ENCODE measurements around the gene ADH6.
"Not testable (repeated sequence)": the region's sequence is repeated elsewhere in the genome, so short reads cannot be mapped to it uniquely, and the experiment has no call there.

ADH6 gene

DNA sequence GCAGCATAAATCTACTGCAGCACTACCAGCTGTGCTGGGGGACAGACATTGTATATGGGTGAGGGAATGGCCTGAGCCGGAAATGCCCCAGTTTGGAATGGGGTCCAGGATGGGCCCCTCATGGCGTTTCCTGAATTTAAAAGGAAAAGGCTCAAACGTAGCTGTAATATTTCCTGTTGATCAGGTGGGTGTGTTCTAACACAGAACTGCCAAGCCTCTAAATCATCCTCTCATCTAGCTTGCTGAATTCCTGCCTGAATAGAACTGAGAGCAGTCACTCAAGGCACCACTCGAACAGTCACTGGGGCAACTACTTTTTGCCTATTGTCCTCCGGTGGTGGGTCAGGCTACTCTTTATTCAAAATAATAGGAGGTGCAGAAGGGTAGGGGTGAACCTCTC is 28.7 kb downstream of the ADH6 start:
- no peak for DNase-seq (ENCODE audit: low spot score)

DNA sequence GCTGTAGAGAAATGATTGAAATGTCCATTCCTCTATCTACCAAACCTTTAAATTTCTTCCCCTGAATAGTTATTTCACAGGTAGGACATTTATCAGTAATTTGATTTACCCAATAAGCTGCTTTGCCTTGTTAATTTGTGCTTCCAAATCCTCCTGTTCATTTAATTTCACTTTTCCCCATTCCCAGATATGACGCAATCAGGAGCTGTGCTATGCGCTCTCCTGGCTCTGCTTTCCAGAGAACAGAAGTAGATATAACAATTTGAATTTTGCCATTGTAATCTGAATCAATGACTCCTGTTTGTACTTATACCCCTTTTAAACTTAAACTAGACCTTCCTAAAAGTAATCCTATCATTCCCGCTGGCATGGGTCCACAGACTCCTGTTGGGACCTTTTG is 29.1 kb downstream of the ADH6 start:
- not testable (repeated sequence) for DNase-seq (ENCODE audit: low spot score)

DNA sequence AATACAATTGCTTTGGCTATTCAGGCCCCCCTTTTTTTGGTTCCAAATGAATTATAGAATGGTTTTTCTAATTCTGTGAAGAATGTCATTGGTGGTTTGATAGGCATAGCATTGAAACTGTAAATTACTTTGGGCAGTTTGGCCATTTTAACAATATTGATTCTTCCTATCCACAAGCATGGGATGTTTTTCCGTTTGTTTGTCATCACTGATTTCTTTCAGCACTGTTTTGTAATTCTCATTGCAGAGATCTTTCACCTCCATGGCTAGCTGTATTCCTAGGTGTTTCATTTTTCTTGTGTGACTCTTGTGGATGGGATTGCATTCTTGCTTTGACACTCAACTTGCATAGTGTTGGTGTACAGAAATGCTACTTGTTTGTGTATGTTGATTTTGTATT is 33.0 kb downstream of the ADH6 start:
- no peak for DNase-seq (ENCODE audit: low spot score)

DNA sequence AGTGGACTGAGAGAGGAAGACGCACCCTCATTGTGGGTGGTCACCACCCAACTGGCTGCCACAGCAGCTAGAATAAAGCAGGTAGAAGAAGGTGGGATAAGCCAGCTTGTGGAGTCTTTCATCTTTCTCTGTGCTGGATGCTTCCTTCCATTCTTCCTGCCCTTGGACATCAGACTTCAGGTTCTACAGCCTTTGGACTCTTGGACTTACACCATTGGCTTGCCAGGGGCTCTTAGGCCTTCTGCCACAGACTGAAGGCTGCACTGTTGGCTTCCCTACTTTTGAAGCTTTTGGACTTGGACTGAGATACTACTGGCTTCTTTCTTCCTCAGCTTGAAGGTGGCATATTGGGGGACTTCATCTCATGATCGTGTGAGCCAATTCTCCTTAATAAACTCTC is 33.5 kb downstream of the ADH6 start:
- DNase-seq (ENCODE audit: low spot score): no peak

DNA sequence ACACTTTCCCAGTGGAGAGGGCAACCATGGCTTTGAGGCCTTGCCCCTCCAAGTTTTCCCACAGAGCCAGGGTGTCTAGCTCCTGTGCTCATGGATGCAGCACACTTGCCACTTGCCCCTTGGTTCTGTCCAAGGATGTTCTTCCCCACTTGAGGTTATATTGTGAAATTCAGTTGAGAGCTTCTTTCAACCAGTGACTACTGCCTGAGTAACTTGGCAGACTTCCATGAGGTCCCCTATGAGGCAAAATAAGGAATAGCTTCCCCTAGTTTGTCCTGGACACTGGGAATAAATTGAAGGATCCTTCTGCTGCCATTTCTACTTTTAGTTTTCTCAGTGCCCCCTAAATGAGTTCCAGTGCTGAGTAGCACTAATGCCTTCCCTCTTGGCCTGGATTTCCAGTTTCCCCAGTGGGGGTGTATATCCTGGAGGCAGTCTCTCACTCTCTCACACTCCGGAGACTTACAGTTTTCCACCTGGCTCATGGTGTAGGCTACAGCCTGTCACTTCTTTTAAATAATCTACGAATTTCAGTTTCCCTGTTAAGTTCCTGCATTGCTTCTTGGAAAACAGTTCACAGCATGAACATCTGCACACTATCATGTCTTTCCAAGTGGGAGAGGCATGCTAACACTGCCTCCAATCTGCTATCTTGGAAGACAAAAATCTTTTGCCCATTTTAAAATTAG is 38.5 kb downstream of the ADH6 start:
- no peak for DNase-seq (ENCODE audit: low spot score)

DNA sequence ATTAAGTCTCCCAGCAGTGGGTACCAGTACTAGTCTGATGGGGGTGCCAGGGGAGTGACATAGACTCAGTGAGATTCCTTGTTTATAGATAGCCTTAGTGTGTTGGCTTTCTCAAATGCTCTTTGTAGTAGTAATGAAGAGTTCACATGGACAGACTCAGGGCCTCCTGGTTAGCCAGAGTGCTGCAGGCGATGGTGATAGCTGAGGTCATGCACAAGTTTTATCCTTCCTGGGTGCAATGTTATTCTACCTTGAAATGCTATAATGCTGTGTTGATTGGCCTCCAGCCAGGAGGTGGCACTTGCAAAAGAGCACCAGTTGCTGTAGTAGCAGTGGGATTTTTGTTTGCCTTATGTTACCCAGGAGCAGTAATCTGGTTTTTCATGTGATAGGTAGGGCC is 39.4 kb downstream of the ADH6 start:
- no peak for DNase-seq (ENCODE audit: low spot score)

DNA sequence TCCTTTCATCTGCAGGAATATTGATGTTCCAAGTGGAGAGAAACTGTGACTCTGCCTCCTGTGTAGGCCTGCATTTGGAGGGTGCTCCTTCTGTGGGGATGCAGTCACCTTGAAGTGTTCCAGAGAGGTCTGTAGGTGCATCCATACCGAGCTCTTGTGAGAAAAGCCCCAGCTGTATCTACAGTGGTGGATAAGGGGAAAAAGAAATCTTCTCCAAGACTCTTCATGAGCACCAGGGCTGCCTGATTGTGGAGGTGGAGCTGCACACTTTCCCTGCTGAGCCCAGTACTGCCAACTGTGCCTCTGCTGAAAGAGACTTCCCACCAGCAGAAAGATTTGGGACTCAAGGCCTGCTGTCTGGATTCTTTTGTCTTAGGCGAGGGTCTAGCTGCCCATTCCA is 39.9 kb downstream of the ADH6 start:
- DNase-seq (ENCODE audit: low spot score): no peak

DNA sequence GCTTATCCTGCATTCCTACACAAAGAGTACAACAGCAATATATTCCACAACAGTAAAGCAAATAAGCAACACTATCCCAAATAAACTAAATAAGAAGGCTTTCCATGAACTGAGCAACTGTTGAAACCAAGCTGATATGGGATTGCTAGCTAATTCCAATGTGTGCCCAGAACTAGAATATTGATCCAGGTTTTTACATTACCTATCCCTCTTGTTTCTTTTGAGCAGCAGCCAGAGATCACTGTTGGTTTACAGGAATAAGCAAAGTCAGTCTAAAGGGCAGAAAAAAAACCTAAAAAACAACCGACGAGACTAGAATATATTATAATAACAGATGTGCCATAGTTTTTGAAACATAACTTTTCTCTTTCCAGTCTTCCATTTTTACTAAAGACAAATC is 52.5 kb downstream of the ADH6 start:
- DNase-seq (ENCODE audit: low spot score): no peak

DNA sequence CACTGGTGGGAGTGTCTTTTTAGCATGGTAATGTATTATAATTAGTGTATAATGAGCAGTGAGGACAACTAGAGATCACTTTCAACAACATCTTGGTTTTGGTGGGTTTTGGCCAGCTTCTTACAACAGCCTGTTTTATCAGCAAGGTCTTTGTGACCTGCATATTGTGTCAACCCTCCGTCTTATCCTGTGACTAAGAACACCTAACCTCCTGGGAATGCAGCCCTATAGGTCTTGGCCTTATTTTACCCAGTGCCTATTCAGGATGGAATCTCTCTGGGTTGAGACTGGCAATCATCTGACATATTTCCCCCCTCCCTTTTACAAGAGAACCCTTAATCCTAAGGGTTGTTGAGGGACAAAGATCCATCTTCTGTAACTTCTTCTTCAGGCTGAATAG is 53.1 kb downstream of the ADH6 start:
- DNase-seq (ENCODE audit: low spot score): no peak

DNA sequence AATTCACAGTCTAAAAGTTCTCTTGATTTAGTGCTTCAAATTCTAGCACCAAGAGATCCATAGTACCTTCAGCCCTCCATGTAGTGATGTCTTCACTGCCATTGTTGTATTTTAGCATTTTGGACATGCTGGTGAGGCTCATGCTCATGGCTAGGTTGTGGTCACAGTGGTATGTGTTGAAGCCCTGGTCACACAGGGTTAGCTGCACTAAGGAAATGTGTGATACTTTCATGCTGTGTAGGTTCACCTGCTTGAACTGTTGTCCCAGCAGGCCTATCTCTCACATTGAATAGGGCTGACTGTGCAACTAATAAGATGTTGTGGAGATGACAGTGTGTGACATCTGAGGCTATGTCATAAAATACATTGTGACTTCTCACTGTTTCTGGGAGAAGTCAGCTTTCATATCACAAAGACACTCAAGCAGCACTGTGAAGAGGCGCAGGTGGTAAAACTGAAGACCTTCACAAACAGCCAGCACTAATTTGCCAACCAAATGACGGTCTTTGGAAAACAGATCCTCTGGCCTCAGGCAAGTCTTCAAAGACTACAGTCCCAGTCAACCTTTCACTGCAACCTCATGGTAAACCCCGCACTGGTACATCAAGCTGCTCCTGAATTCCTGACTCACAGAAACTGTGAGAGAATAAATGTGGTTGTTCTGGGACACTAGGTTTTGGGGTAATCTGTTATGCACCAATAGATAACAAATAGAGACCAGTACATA is 57.5 kb downstream of the ADH6 start:
- DNase-seq (ENCODE audit: low spot score): no peak

DNA sequence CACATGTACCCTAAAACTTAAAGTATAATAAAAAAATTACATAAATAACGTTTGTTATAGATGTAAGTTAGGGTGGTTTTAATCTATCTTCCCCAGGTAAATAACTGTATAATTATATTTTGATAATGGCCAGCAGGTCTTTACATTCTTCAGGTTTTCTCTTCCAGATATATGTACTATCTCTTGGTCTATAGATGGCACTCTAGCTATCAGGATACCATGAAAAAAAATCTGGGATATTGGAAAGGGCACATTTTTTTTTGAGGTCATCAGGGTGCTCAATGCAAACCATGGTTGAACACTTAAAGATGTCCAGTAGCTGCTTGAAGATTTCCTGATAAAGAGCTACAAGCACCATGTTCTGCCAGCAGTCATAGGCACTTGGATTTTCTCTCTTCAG is 59.3 kb downstream of the ADH6 start:
- peak; percentile 10 for DNase-seq (ENCODE audit: low spot score)

DNA sequence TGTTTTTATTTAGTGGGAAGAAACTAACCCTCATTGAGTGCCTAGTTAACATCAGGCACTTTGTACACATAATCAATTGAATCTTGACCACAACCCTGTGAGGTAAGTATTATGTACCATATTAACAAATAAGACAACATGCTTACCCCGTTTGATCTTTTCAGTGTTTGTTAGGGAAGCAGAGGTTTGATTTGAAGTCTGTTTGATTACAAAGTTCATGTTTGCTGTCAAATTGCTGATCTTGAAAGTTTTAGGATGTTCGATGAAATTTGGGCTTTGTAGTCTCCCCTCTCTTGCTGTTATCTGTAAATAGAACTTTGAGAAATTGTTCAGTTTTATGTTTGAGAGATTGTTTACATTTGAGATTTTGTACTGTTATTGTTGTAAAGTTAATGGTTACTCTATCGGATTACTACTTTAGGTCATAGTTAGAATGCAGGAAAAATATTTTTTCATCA is 61.5 kb downstream of the ADH6 start:
- no peak for DNase-seq (ENCODE audit: low spot score)

DNA sequence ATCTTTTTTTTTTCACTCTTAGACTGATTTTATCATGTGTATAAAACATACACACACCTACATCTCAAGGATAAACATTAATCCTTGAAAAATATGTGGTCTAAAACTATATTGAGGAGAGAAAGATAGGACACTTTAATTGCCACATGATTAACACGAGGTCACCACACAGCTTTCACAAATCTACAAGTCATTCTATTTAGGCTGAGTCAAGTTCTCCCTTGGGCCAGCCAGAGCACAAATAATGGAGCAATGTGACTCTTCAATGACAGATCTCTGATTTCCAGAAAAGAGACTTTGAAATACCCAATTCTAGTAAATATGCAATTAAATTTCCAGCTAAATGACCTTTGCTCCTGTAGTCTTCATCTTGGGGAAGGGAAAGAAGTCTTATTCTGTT is 62.1 kb downstream of the ADH6 start:
- no peak for DNase-seq (ENCODE audit: low spot score)

DNA sequence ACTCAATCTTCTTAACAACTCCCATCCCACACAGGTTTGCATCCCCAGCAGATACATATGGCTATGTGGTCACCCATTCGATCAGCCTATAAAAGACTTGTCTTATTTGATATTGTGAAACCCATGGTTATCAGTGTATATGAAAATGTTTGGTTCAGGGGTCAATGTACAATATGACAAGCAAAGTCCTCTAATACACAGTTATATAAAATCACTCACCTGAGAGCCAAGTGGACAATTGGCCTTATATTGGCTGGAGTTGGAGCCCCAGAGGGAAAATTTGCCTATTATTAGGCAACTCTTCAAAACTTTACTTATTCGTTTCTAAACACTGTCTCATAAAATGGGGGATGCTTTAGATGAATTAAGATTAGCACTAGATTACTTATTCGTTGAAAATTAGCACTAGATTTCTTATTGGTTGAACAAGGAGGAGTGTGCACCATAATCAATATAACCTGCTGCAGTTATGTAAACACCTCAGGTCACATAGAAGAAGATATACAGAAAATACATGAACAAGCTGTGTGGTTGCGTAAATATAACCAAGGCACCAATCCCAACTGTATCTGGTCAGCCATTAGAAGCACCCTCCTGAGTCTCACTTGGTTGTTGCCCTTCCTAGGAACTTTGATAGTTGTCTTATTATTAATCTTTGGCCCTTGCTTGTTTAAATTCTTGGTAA is 64.2 kb downstream of the ADH6 start:
- no peak for DNase-seq (ENCODE audit: low spot score)

All from SW480 (cell line).